Renal cortex interstitium (tissue), 15 donors: Measurements from ENCODE around the gene FREM2. TPM values are rescaled to one million over a fixed set of nuclear protein-coding genes. Genes with fewer than 3 reads are reported as not detected.

ENCODE experiments used
- DNase-seq, 11 donors: peaks; one replicate each; pipeline ENCODE4 v3.0.0-alpha.2; 2013; ENCODE audit warnings: low read depth in 9 of 11, low spot score in 4 of 11; ENCODE audit errors: extremely low read depth in 1 of 11
- long read RNA-seq, 16 experiments: transcript quantifications; one replicate each; lab custom pipeline, GENCODE V29; 2026
- polyA plus RNA-seq, 3 donors: library from polyadenylated mRNA; unstranded; fragments of 120-200 nt; gene quantifications; one replicate each; pipeline ENCODE4 v1.2.1, GENCODE V29; 2013; ENCODE audit not compliant: insufficient read length in 3 of 3

FREM2 gene, protein sequence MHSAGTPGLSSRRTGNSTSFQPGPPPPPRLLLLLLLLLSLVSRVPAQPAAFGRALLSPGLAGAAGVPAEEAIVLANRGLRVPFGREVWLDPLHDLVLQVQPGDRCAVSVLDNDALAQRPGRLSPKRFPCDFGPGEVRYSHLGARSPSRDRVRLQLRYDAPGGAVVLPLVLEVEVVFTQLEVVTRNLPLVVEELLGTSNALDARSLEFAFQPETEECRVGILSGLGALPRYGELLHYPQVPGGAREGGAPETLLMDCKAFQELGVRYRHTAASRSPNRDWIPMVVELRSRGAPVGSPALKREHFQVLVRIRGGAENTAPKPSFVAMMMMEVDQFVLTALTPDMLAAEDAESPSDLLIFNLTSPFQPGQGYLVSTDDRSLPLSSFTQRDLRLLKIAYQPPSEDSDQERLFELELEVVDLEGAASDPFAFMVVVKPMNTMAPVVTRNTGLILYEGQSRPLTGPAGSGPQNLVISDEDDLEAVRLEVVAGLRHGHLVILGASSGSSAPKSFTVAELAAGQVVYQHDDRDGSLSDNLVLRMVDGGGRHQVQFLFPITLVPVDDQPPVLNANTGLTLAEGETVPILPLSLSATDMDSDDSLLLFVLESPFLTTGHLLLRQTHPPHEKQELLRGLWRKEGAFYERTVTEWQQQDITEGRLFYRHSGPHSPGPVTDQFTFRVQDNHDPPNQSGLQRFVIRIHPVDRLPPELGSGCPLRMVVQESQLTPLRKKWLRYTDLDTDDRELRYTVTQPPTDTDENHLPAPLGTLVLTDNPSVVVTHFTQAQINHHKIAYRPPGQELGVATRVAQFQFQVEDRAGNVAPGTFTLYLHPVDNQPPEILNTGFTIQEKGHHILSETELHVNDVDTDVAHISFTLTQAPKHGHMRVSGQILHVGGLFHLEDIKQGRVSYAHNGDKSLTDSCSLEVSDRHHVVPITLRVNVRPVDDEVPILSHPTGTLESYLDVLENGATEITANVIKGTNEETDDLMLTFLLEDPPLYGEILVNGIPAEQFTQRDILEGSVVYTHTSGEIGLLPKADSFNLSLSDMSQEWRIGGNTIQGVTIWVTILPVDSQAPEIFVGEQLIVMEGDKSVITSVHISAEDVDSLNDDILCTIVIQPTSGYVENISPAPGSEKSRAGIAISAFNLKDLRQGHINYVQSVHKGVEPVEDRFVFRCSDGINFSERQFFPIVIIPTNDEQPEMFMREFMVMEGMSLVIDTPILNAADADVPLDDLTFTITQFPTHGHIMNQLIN (N-terminal part only)
- polyA plus RNA-seq, result 10 to 100 TPM; 43.7 to 47.7 (median 46.4) TPM
- long read RNA-seq, donor 1, result 0 reads
- long read RNA-seq, donor 2, result 0 reads
- long read RNA-seq, donor 3, full-length matches to known transcripts, result 3 of 11 reads
- long read RNA-seq, donor 3, partial matches to known transcripts, result 8 of 11 reads
- long read RNA-seq, donor 3, other reads (novel, unspliced or antisense), result 0 of 11 reads
- long read RNA-seq, donor 4, result 0 reads
- long read RNA-seq, donor 5, result 0 reads
- long read RNA-seq, donor 6, partial matches to known transcripts, result 5 of 5 reads
- long read RNA-seq, donor 6, other reads (novel, unspliced or antisense), result 0 of 5 reads
- long read RNA-seq, donor 7, full-length matches to known transcripts, result 2 of 2 reads
- long read RNA-seq, donor 7, partial matches to known transcripts, result 0 of 2 reads
- long read RNA-seq, donor 7, other reads (novel, unspliced or antisense), result 0 of 2 reads
- long read RNA-seq, donor 8, result 0 reads
- long read RNA-seq, donor 9, full-length matches to known transcripts, result 1 of 1 reads
- long read RNA-seq, donor 9, partial matches to known transcripts, result 0 of 1 reads
- long read RNA-seq, donor 9, other reads (novel, unspliced or antisense), result 0 of 1 reads
- long read RNA-seq, donor 10, result 0 reads
- long read RNA-seq, donor 11, result 0 reads
- long read RNA-seq, donor 12, result 0 reads
- long read RNA-seq, donor 13, result 0 reads
- long read RNA-seq, donor 14, full-length matches to known transcripts, result 1 of 1 reads
- long read RNA-seq, donor 14, partial matches to known transcripts, result 0 of 1 reads
- long read RNA-seq, donor 14, other reads (novel, unspliced or antisense), result 0 of 1 reads
- long read RNA-seq, donor 15, full-length matches to known transcripts, result 1 of 1 reads
- long read RNA-seq, donor 15, partial matches to known transcripts, result 0 of 1 reads
- long read RNA-seq, donor 15, other reads (novel, unspliced or antisense), result 0 of 1 reads
- long read RNA-seq, donor 16, result 0 reads

DNA sequence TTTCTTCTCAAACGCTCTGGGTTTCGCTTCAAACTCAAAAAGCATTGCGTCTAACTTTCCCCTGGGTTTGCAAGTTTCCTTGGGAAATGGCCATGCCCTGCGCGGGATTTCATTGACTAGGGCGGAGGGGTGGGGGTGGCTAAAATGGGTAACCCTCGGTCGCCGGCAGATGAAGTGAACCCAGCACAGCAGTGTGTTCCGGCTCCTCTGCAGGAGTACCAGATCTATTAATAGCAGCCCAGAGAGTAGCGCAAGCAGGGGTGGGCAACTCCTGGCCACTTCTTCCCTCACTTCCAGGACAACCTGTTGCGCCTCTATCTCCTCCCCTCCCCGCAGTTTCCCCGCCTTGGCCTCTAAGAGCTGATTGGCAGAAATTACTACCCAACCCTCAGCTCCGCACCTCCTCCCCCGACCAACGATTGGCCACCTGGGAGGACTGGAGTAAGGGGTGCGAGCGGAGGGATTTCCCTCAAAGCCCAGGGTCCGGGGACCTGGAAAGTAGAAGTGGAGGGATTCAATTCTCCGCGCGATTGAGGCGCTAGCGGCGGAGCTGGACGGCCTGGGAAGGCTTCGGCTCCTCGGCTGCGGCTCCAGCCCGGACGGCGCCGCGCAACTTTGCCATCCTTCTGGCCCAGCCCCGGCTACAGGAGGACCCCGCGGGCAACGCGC lies at the start of gene FREM2:
Gene FREM2 (plus strand): TSS at position 501 of the 669 bp plus-strand sequence. CDS start 268 bp downstream, outside the sequence.
- peak; percentile 69 to 91 (median 80) for DNase-seq

DNA sequence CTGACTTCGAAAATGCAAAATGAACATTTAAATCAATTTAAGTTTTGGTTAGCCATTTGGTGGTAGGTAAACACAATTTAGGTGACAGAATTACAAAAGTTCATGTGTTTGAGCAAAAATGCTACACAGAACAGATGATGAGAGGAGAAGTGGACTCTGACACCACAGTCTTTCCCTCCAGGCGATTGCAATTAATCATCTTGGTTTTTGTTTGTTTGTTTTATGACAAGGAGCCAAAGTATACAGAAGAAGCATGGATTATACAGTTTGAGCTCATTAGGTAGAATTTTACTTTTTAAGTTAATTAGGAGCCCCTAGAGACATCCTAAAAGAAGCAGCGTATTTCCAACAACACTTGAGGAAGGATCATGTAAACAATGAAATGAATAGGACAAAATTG lies 49.3 kb upstream of the FREM2 start:
- DNase-seq, result no peak

DNA sequence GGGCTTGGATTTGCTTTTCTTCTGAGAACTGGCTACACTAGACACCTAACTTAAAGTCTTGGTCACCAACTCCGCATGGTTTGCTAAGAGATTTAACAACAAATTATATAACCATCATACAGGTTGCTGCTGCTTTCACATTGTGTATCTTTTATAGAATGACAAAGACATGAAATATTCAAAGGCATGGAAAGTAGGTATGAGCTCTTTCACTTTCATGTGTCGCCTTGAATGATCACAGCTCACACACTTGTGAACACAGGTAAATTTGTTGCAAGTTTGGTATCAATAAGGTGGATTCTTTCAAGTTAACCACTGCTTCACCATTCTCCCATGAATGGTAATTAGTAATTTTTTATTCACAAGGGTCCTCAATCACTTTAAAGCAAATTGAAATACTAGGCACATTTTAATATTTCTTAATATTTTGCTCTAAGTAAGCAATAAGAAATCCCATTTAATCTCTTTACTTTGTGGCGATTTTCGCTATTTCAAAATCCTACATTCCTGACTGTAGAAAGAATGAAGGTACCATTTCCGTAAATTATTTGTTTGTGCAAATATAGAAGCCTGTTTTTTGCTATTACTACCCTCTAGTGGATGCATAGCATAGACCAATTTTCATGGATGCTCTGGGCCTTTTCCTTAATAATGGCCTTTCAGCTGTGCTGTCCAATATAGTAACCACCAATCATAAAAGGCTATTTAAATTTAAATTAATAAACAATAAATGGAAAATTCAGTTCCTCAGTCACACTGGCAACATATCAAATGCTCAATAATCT lies 45.5 kb upstream of the FREM2 start:
- DNase-seq, result no peak

DNA sequence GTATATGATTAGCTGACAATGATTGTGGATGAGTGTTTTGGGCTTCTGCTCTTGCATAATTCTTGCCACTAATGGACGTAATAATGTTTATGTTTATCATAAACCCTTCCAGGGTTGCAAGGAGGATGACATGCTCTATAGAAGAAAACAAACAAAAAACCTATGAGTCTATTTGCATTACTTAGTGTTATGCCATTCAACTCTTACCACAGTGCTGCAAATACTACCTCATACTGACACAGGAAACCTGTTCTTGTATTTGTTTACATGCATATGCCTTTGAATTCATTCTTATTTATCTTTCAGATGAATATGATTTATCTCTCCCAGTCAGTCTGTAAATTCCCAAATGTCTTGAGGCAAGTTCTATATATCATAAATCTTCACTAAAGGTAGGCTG lies 39.6 kb upstream of the FREM2 start:
- DNase-seq, result no peak

DNA sequence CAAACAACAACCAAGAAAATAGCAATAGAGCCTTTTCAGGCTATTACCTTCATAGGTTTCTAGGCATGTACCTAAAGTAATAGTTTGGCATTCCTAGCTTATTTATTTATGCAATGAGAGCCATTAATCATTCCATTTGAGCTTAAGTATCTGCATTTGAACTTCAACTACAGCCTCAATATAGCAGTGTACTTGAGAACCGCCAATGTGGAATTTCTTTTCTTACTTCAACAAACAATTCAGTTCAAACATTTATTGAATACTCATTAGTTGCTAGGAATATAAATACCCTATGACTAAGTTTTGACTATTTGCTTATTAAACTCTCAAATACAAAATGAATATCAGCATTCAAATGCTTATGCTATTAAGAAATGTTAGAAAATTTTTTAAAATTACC lies 38.0 kb upstream of the FREM2 start:
- DNase-seq, result no peak

DNA sequence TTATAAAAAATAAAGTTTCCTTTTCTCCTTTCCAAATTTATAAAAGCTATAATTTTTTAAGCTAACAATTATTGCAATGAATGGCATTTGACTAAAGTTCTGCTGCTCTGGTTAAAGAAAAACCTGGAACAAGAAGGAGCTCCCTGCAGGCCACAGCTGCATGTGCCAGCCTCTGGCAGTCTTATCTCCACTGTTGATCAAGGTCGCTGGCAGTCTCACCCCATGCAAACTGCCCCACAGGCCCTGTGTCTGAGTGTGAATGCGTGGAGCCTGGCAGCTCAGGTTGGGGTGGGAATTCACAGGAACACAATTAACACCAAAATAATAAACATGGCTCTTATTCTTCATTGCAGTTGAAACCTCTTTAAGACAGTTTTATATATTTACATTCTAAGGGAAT lies 30.2 kb upstream of the FREM2 start:
- DNase-seq, result no peak

DNA sequence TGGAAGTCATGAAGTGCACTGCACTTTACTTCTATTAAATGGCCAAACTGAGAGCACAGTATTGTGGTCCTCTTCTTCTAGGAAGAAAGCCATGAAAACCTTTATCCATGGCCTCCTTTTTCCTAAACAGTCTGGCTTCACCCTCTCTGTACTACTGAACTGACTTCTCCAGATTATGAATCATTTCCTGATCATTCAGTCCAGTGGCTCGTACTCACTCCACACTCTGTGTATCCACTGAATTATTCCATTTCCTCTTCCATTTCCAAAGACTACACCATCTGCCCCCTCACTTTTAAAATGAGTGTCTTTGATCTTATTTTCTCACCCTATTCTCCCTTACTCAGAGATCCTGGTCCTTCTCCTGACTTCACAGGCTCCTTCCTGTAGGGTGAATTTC lies 29.7 kb upstream of the FREM2 start:
- DNase-seq, result no peak

DNA sequence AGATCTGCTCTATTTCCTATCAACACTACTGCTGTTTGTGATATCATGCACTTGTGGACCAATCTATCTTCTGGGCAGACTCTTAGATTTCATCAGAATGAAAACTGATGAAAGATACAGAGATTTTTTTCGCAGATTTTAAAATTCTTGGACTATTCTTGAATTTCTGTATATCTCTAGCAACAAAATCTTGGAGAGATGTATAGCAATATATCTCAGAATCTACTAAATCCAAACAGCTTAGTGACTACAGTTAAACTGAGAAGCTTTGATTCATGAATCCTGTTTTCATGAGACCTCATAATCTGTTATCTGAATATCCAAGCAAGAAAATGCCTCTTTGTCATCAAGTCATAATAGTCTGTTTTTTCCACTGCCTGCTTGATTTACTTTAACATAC lies 28.0 kb upstream of the FREM2 start:
- no peak for DNase-seq

DNA sequence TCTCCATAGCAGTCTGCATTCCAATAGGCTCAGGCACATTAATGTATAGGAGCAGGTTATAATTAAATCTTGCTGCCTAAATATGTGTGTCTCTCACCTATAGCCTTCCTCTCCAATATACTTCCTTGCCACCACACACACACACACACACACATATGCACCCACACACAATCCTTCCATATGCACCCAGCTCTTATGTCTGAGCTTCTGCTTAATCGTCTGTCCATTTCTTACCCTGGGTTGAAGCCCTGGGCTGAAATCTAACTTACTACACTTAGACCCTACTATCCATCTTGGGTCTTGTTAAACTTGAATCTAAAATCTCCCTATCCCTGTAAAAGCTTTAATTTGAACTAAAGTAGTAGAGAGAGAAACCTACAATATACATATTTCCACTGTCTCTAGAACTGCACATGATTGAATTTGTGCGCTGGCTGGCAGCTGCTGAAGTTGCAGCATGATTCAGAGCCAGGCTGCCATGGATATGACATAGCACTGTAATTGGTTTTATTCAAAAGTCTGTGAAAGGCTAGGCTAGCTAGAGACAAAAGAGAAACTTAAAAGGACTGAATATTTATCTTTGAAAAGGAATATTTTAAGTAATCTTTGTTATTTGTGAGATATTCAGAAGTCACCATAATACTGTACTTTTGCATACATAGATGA lies 25.7 kb upstream of the FREM2 start:
- DNase-seq, result no peak

DNA sequence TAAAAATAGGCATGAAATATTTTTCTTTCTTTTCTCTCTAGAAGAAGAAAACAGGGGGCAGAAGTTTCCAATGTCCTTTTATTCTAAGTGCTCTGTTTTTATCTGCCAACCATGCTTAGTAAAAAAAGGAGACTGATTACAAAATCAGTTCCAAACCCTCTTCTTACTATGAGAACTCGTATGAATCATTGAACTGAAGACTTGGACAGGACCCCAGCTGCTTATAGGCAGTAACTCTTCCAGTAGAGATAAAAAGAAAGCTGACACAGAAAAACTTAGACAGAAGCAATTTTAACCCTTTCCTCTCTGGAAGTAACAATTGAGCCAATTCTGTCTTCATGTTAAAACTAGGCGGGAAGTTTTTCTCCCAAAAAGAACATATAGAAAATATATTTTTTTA lies 24.5 kb upstream of the FREM2 start:
- DNase-seq, result no peak

DNA sequence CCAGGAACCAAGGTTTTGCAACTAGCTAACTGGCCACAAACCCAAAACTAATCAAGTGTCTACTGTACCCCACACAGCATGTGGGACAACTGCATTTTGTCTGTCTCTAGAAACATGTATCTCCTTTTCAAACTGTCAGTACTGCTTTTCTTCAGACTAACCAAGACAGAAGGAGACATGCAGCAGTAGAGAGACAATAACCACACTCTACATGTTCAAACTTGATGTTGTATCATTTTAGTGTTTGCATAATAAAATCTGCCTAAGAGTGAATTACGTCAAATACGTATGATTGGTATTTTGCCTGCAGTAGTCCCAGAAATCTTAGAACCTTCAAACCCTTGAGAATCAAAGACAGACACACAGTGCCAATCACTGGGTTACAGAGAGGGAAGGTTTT lies 22.0 kb upstream of the FREM2 start:
- no peak for DNase-seq

DNA sequence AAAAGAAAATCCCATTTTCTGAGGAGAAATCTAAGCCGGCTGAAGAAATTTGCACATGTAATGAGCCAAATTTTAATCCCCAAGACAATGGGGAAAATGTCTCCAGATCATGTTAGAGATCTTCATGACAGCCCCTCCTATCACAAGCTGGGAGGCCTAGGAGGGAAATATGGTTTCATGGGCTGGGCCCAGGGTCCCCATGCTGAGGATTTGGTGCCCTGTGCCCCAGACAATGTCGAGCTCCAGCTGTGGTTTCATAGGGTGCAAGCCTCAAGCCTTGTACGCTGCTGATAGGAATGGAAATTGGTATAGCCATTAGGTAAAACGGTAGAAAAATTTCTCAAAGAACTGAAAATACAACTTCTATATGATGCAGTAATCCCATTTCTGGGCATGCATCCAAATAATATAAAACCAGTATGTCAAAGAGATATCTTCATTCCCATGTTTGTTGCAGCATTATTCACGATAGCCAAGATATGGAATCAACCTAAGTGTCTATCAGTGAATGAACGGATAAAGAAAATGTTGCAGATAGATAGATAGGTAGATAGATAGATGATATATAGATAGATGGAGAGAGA lies 19.3 kb upstream of the FREM2 start:
- DNase-seq, result no peak

DNA sequence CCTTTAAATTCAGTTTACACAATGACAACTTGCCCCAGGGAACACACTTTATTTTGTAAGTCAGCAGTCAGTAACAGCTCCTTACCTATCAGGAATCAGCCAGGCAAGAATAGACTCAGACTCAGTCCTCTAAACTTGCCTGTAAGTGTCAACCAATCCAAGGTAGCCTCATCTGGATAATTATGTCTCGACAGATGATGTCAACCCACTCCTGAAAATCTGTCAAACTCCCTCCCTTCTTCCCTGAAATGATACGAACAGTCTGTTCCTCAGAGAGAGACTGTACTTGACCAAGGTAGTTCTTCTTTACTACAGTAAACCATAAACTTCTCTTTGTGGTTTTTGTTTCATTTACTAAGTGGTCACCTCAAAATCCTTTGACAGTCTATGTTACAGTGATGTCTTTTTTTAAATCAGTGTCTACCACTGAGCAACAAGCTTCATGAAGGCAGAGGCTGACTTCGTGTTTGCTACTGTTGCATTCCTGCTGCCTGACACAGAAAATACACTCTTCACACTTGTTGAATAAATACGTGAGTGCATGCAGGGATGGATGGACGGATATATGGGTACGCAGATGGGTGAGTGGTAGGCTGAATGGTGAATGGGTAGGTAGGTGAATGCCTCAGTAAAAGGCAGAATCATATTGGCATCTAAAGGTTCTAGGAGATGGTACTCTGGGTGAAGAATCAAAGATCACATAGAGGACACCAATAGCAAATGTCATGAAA lies 17.5 kb upstream of the FREM2 start:
- no peak for DNase-seq

DNA sequence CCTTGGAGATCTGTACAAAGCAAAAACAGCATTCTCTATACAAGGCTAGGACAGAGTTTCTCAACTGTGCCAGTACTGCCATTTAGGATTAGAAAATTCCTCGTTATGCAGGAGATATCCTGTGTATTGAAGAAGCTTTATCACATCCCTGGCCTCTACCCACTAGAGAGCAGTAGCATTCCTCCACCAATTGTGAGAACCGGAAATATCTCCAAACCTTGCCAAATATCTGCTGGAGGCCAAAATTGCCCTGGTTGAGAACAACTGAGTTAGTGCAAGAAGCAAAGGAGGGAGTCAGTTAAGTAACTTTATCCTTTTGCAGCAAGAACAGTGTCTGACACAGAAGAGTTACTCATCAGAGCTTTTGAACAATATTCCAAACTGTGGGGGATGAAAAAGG lies 16.2 kb upstream of the FREM2 start:
- DNase-seq, result no peak

DNA sequence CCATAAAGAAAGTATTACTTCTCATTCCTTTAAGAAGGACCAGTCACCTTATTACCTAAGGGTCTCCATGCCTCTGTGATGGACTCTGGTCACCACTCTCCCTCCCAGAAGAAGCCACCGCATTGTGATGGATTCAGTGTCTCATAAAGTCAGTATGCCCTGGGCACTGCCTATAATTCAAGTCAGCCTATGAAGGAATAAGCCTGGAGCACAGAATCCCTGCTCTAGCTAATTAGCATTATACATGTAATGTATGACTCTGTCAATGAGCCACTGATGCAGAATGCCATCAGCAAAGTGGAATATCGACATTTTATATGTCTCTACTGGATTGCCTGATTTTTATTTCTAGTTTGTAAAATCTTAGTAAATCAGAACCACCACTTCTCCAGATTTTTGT lies 14.9 kb upstream of the FREM2 start:
- DNase-seq, result no peak
